Gastroesophageal sphincter (tissue), 3 donors: ENCODE data around the gene MOB3B.

Experiments used
- POLR2A ChIP-seq, 2 donors: fragments of 450-650 bp; IDR thresholded peaks; one replicate each; pipeline ENCODE4 v1.6.1; 2017; ENCODE audit warnings: antibody characterized with exemption in 2 of 2, mild to moderate bottlenecking in 2 of 2, moderate library complexity in 1 of 2
- POLR2AphosphoS5 ChIP-seq: sonication (generic); formaldehyde crosslinking; IDR thresholded peaks from one replicate; pipeline ENCODE4 v1.6.1; 2017; ENCODE audit warnings: antibody characterized with exemption
- TF ChIP-seq, protein P1 (sequence below), 4 experiments: fragments of 200-600 bp in 2 of 4; fragments of 450-650 bp in 2 of 4; sonication (generic) in 1 of 4; IDR thresholded peaks; one replicate each; pipeline ENCODE4 v1.5.1; 2017 to 2019; ENCODE audit warnings: antibody characterized with exemption in 4 of 4, mild to moderate bottlenecking in 2 of 4, moderate library complexity in 2 of 4

DNA sequence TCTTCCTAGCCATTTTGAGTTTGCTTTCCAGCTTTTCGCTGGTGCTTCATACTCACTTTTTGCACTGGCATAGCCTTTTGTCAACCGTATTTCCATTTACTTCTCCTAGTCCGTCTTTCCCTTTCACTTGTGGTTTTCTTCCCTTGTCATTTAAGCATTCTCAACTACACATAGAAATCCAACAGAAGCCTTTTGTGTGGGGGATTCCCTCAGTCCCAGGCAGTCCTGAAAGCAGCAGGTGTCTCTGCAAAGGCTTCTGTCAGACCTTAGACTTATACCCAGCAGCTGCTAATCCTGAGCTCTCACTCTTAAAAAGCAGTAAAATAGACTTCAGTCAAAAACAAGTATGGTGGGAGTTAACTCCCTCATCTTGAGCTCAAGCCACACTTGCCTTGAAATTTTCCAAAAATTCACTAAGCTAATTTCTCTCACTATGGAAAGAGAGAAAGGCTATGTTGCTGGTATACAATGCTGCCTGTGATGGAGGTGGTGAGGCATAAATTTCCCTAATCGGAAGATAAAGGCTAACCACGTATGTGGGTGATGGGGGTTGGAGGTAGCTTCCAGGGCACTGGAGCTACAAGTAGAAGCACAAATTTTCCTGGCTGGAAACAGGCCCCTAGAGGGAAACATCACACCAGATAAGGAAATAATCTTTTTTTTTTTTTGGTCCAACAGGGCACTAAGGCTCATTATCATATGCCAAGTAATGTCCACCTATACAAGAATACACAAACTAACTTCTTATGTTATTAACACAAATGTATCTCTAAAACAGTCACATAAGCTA, 40.3 kb downstream of the MOB3B start:
- TF ChIP-seq, protein P1, sequence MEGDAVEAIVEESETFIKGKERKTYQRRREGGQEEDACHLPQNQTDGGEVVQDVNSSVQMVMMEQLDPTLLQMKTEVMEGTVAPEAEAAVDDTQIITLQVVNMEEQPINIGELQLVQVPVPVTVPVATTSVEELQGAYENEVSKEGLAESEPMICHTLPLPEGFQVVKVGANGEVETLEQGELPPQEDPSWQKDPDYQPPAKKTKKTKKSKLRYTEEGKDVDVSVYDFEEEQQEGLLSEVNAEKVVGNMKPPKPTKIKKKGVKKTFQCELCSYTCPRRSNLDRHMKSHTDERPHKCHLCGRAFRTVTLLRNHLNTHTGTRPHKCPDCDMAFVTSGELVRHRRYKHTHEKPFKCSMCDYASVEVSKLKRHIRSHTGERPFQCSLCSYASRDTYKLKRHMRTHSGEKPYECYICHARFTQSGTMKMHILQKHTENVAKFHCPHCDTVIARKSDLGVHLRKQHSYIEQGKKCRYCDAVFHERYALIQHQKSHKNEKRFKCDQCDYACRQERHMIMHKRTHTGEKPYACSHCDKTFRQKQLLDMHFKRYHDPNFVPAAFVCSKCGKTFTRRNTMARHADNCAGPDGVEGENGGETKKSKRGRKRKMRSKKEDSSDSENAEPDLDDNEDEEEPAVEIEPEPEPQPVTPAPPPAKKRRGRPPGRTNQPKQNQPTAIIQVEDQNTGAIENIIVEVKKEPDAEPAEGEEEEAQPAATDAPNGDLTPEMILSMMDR (IDR thresholded peaks at IDR 0.05), result no peak
- TF ChIP-seq POLR2A (IDR thresholded peaks at IDR 0.05) (no peak), POLR2AphosphoS5 (no peak)
